GM21737 (cell line): Measurements from ENCODE around the gene STYX.
"Not testable (repeated sequence)": the region's sequence is repeated elsewhere in the genome, so short reads cannot be mapped to it uniquely, and the experiment has no call there.

ENCODE experiments used
- ATAC-seq: cut with Tn5 transposase; IDR thresholded peaks from one replicate; pipeline ENCODE4 v1.9.1; 2021; ENCODE audit warnings: mild to moderate bottlenecking, moderate library complexity; ENCODE audit not compliant: unreplicated experiment

Gene STYX

DNA sequence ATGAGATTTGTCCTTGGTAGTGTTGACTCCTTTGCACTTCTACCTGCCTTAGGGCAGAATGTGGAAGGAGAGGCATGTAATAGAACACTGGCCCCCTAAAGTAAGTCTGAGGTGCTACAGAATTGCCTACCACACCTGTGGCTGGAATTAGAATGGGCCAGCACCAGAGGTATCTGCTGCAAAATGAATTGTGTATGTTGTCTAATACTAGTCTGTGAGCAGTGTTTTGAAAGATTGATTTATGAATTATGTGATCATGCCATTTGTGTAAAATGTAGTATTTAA, 5.7 kb upstream of the STYX start:
- ATAC-seq, result no peak

- ATAC-seq, result not testable (repeated sequence)
Observed at GRCh38 chr14:52727509-52727908, 2.5 kb upstream of the STYX start.

DNA sequence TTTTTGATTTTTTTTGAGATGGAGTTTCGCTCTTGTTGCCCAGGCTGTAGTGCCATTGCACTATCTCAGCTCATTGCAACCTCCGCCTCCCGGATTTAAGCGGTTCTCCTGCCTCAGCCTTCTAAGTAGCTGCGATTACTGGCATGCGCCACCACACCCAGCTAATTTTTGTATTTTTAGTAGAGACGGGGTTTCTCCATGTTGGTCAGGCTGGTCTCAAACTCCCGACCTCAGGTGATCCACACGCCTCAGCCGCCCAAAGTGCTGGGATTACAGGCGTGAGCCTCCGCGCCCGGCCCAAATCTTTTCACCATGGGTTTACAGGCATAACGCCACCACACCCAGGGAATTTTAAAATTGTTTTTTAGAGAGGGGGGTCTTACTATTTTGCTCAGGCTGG, 931 bp upstream of the STYX start:
- ATAC-seq, result not testable (repeated sequence)

DNA sequence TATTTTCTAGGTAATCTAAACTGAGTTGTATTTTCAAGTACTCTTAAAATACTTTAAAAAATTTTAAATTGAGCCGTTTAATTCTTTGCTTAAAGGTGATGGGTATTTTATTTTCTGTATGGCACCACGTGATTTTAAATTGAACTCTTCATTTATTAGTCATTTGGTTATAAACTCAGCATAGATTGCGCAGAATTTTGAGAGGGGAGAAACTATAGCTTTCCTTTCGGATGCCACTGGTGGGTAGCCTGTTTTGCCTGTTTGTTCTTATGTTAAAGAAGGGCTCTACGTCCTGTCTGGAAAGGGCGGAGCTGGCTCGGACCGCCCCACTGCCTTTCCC, 411 bp upstream of the STYX start:
- no peak for ATAC-seq

DNA sequence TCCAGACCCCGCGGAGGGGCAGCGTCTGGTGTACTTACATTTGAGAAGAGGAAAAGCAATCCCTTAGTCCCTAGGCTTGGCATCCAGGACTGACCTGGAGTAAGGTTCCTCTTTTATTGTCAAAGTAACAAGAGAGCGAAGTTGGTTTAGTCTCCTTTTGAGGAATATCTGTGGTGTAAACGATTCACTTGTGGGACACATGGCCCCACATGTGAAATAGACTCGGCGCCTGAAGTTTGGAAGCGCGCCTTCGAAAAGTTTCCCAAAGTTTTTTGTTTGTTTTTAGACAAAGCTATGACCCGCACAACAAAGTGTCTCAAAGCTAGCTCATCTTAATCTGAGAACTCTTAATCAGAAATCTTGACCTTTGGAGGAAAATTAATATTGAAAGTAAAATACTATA, 744 bp downstream of the STYX start:
- no peak for ATAC-seq

DNA sequence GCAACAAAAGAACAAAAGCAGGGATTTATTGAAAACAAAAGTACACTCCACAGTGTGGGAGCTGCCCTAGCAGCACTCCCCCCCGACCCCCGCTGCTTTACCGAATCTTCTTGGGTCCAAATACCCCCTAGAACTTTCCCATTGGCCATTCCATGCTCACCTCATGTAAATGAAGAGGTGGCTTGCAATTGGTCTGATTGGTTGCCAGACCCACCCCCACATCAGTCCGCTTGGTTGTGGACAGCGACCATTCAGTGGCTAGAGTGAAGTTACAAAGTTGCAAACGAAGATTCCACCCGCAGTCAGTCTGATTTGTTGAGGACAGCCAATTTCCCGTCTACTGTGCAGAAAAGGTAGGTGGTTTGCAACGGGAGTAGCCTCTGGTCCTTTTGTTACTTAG, 3.9 kb downstream of the STYX start:
- no peak for ATAC-seq

DNA sequence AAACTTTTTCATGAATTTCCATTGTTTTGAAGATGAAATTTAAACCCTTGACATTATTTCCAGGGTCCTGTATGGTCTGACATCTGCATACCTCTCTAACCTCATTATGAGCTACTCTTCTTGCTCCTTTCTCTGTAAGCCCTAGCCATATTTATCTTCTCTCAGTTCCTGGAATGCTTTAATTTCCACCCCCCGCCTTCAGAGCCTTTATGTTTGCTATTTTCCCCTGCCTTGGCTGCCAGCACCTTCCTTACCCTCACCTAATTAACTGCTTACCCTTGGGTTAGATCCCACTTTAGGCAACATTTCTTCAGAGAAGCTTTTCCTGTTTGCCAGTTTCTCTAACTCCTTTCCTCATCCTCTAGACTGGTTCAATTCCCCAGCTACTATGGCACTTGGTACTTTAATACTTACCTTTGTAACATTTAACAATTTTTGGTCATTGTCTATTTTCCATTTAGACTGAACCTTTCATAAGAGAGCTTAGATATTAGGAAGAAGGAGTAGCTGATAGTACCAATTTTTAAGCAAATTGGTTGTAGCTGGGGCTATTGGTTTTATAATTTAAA, 6.0 kb downstream of the STYX start:
- ATAC-seq, result no peak

- ATAC-seq, result no peak
Observed at GRCh38 chr14:52738409-52738808, 8.4 kb downstream of the STYX start.

DNA sequence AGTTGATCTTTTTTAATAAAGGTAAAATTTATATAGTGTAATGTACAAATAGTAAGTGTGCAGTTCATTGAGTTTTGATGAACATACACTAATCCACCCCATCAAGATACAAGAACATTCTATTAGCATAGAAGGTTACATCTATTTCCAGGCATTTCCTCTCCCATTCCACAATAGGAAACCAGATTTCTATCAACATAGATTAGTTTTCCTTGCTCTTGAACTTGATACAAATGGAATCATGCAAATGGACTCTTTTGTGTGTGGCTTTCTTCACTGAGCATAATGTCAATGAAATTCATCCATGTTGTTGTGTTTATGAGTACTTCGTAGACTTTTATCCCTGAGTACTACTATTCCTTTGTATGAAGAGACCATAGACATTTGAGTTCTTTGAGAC, 10.8 kb downstream of the STYX start:
- ATAC-seq, result no peak

GRCh38 chr14:52741865-52742264, 11.9 kb downstream of the STYX start:
- no peak for ATAC-seq

GRCh38 chr14:52748647-52749292, 18.8 kb downstream of the STYX start:
- no peak for ATAC-seq

- ATAC-seq, result no peak
Observed at GRCh38 chr14:52755607-52756316, 25.8 kb downstream of the STYX start.

GRCh38 chr14:52759145-52759544, 29.2 kb downstream of the STYX start:
- no peak for ATAC-seq

GRCh38 chr14:52762923-52763322, 33.0 kb downstream of the STYX start:
- not testable (repeated sequence) for ATAC-seq

DNA sequence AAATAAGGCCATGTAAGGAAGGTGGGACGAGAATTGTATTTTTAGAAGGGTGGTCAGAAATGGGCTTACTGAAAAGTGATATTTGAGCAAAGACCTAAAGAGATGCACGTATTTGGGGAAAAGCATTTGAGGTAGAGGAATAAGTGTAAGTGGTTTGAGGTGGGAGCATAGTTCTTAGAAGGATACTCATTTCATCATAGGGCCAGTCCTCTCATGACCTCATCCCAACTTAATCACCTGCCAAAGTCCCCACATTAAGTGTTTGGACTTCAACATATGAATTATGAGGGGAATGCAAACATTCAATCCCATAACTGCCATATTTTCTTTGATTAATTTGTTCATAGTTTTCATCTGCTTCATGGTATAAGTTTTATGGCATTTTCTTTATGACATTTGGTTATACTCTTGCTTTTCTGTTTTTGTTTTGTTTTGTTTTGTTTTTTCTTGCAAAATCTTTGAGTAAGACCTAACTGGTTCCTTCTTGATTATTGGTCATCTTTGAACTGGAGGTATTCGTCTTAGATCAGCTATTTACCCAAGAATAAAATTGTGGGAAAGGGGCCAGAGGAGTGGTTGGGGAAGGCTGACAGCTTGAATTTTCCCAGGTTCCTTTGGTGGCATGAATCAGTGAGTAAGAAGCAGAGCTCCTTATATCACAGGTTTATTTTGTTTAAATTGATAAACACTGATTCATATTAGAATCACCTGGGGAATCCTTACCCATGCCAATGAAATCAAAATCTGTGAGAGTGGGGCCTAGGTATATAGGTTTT, 37.3 kb downstream of the STYX start:
- ATAC-seq, result no peak

GRCh38 chr14:52769887-52770286, 39.9 kb downstream of the STYX start:
- no peak for ATAC-seq

GRCh38 chr14:52776816-52777215, 46.9 kb downstream of the STYX start:
- ATAC-seq, result no peak

- no peak for ATAC-seq
Observed at GRCh38 chr14:52778702-52779101, 48.7 kb downstream of the STYX start.

- no peak for ATAC-seq
Observed at GRCh38 chr14:52780893-52781292, 50.9 kb downstream of the STYX start.

- no peak for ATAC-seq
Observed at GRCh38 chr14:52781629-52782028, 51.7 kb downstream of the STYX start.

DNA sequence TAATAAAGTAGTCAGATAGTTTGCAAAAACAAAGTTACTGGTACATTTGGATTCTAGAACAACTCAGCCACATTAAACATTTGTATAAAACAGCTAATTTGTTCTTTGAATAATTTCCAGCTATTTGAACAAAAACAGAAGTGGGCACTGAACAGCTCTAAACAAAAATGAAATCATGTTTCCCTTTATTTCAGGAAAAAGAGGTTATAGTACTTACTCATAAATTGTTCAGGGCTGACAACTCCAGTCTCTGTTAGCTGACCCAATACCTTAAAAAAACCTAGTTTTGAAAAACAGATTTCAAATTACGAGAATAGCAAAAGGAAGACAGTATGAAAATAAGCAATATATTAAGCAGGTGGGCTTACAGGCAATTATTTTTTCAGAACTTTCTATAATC, 53.2 kb downstream of the STYX start:
- no peak for ATAC-seq

- ATAC-seq, result no peak
Observed at GRCh38 chr14:52786887-52787286, 56.9 kb downstream of the STYX start.
